Posterior cingulate gyrus (tissue), 11 donors: ENCODE results near the gene NEURL2.

Experiments used
- DNase-seq, 10 donors: peaks; one replicate each; pipeline versions ENCODE4 v3.0.0 to v3.0.0-alpha.2; 2020 to 2021; ENCODE audit warnings: mixed read lengths in 3 of 10
- intact Hi-C: fragments of 100-400 bp; cut with DNase I; formaldehyde crosslinking; loops from one replicate; pipeline ENCODE4 v1.15.1; 2023

NEURL2 gene

GRCh38 chr20:45852326-45852725 is 38.7 kb downstream of the NEURL2 start:
- intact Hi-C loops = no loop called here
- DNase-seq = no peak

GRCh38 chr20:45851501-45851900 is 39.5 kb downstream of the NEURL2 start:
- DNase-seq = no peak
- intact Hi-C loops = no loop called here

DNA sequence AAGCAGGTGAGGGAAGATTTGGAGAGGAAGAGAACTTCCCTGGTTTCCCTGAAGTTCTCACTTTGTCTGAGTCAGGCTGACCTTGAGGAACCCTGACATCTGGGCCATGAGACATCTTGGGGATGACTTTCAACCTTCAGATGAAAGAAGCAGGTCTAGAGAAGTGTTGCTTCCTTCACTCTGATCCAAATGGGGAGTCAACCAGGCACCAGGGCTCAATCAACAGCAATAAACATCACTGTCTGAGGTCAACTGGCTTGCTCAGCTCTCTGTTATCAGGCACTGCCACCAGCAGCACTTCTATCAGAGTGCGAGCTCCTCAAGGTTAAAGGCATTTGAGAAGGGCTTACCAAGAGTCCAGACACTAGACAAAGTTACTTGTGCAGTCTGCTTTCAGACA is 40.1 kb downstream of the NEURL2 start:
- intact Hi-C loops = no loop called here
- DNase-seq = no peak

DNA sequence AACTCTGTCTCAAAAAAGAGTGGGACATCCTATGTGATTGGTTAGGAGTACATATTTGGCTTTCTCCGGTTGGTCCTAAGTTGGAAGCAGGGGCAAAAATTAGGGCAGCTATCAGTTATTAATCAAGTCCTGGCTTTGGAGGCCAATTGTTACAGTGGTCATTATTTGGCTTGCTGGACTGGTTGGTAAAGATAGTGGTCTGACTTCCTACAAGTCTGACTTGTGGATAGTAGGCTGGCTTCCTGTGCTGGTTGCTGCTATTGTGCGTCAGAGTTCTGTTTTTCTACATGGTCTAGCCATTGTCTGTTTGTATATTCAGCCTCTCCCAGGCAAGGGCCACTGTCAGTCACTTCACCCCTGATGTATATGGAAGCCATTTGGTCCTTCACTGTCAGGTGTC is 40.8 kb downstream of the NEURL2 start:
- DNase-seq = no peak
- intact Hi-C loops = no loop called here

DNA sequence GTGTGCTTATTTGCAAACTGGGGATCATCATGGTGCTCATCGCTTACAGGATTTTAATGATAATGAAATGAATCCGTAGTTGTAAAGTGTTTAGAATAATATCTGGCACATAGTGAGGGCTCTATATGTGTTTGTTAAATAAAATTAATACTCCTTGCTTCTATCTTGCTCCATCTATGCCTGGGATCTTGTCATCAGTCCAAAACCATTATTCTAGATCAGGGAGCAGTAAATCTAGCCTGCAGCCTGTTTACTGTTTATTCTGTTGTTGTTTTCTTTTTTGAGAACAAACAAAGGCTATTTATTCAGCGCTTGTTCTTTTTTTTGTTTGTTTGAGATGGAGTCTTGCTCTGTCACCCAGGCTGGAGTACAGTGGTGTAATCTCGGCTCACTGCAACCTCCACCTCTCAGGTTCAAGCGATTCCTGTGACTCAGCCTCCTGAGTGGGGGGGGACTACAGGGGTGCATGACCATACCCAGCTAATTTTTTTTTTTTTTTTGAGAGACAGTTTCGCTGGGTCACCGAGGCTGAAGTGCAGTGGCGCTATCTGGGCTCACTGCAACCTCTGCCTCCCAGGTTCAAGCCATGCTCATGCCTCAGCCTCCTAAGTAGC is 41.9 kb downstream of the NEURL2 start:
- DNase-seq = peak in 1 of 10 donors; percentile 30
- intact Hi-C loops = no loop called here

DNA sequence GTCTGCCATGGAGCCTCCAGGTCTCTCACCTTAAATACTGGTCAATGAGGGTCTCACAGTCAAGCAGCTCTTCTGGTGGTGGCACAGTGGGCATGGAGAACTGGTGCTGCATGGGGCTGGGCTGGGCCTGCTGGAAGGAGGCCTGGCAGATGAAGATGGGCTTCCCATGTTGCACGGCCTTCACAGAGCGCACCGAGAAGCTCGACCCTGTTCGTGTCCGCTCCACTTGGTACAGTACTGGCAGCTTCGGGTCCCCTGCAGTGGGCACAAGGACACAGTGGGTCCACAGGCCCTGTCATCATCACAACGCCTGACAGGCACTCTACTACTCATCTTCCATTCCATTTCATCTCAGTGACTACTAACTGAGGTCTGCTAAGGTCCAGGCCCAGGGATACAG is 42.6 kb downstream of the NEURL2 start:
- DNase-seq = peak in 2 of 10 donors; percentile 43 to 44
- intact Hi-C loops = no loop called here

DNA sequence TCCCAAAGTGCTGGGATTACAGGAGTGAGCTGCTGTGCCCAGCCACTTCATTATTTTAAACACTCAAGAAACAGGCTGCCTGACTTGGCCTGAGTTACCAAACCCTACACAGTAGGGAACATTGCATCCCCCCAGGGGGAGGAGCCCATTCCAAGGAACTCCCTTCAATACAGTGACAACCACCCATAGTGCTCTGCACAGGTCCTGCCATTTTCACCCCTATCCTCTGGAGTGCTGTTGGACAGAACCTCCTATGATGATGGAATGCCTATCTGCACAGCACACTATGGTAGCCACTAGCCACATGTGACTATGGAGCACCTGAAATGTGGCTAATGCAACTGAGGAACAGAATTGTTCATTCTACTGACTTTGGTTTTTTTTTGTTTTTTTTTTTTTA is 45.6 kb downstream of the NEURL2 start:
- DNase-seq = no peak
- intact Hi-C loops = no loop called here

- peak in 1 of 10 donors; percentile 24 for DNase-seq
- intact Hi-C loops = no loop called here
These were observed 47.5 kb downstream of the NEURL2 start for GRCh38 chr20:45843506-45843905.

DNA sequence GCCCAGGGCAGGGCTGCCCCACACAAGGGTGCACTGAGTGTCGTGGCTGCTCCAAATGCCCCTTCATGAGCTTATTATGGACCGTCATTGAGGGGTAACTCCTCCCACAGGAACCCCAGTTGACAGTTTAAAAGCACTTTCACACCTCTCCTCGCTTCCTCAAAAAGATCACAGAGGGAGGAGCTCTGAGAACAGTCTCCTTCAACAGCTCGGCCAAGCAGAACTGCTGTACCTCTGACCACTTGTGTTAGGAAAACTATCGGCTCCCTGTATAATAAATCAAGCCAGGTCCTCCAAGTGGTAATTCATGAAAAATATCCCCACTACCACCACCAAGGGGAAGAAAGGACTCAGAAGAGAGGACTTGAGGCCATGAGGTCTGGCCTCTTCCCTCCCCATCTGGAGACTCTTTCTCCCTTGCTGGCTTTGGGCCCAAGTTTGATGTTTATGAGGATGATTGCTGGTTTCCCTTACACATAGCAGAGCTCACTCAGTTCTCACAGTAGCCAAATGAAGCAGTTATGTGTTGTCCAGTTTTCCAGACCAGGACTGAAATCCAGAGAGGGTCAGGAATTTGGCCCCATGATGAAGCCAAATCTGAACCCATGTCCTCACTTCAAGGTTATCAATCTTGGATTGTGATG is 48.7 kb downstream of the NEURL2 start:
- intact Hi-C loops = no loop called here

DNA sequence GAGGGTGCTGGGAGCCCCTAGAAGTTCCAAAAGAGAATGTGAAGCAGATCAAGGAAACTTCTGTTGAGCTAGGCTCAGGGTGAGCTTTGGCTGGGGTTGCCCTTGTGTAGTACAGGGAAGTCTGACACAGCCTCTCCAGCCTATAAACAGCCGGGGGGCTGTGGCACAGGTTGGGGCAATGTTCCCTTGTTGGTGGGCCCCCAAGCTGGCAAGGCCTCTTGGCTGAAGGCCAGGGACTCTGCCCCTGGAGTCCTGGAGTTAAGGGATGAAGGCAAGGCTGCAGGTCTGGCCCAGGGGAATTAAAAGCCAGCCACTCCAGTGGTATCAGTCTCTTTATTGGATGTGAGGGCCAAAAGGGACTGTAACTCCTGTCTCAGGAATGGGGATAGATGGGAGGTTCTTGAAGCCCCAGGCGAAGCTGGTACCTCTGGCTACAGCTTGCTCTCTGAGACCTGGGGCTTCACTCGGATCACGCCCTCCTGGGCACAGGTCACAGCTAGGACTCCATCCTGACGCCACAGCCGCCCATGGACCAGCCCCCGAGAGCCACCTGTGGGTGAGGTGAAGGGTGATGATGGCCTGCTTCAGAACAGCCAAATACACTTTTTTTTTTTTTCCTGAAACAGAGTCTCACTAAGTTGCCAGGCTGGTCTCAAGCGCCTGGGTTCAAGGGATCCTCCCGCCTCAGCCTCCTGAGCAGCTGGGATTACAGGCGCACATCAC is 49.4 kb downstream of the NEURL2 start:
- no peak for DNase-seq
- intact Hi-C loops = no loop called here

More for the DNA sequence above, 48.7 kb downstream of the NEURL2 start:
- no peak for DNase-seq

- intact Hi-C loops = no loop called here
- peak in 1 of 10 donors; percentile 82 for DNase-seq
These were observed 50.3 kb downstream of the NEURL2 start for GRCh38 chr20:45840700-45841198.
